PC-9 (cell line): ENCODE results near the gene LASP1. TPM values are rescaled to one million over a fixed set of nuclear protein-coding genes. Genes with fewer than 3 reads are reported as not detected.

Source experiments
- BruUV-seq: library from RNA; stranded (reverse); fragments of 400-500 nt; replicated peaks from 2 replicates; lab custom pipeline; 2021; lab: Mats Ljungman, UMichigan
- CTCF ChIA-PET: fragments of 300-600 bp; sonication (Branson Sonifier 250); formaldehyde crosslinking; loops from one replicate; lab custom pipeline; 2022; ENCODE audit warnings: antibody characterized with exemption; lab: Charles Lee
- POLR2A ChIA-PET: fragments of 300-600 bp; sonication (Branson Sonifier 250); formaldehyde crosslinking; loops from one replicate; lab custom pipeline; 2022; ENCODE audit warnings: antibody characterized with exemption; ENCODE audit not compliant: unreplicated experiment; lab: Charles Lee
- DNase-seq, 2 experiments: peaks; one replicate each; pipeline versions ENCODE4 v3.0.0 to v3.0.0-alpha.2; 2015 to 2022; ENCODE audit warnings: mixed read lengths in 1 of 2
- H2AFZ ChIP-seq: fragments of 200-600 bp; sonication (generic); 2 replicates; pipeline ENCODE4 v1.8.1; 2017; ENCODE audit warnings: antibody characterized with exemption
- H3F3A ChIP-seq: fragments of 200-600 bp; sonication (generic); 2 replicates; pipeline ENCODE4 v1.8.1; 2017; ENCODE audit warnings: antibody characterized with exemption, mild to moderate bottlenecking, low read depth; ENCODE audit not compliant: insufficient read depth
- H3K27ac ChIP-seq: fragments of 200-600 bp; sonication (generic); 2 replicates; pipeline ENCODE4 v1.6.1; 2016; ENCODE audit warnings: mixed run types
- H3K27me3 ChIP-seq: fragments of 200-600 bp; sonication (generic); 2 replicates; pipeline ENCODE4 v1.6.1; 2016; ENCODE audit warnings: low read depth, mixed run types; ENCODE audit not compliant: insufficient read depth
- H3K36me3 ChIP-seq: fragments of 200-600 bp; sonication (generic); 2 replicates; pipeline ENCODE4 v1.6.1; 2016; ENCODE audit warnings: low read depth, mixed run types
- H3K4me1 ChIP-seq: fragments of 200-600 bp; sonication (generic); replicated peaks from 2 replicates; pipeline ENCODE4 v1.6.1; 2016; ENCODE audit warnings: mixed run types; ENCODE audit not compliant: insufficient read depth
- H3K4me2 ChIP-seq: fragments of 200-600 bp; sonication (generic); 2 replicates; pipeline ENCODE4 v1.6.1; 2017; ENCODE audit warnings: mixed run types
- H3K4me3 ChIP-seq: fragments of 200-600 bp; sonication (generic); 2 replicates; pipeline ENCODE4 v1.6.1; 2016; ENCODE audit warnings: mixed run types
- H3K79me2 ChIP-seq: fragments of 200-600 bp; sonication (generic); 2 replicates; pipeline ENCODE4 v1.6.1; 2017; ENCODE audit warnings: low read depth, mixed run types
- H3K9me2 ChIP-seq: fragments of 200-600 bp; sonication (generic); 2 replicates; pipeline ENCODE4 v1.8.1; 2017; ENCODE audit warnings: mild to moderate bottlenecking; ENCODE audit not compliant: insufficient read depth
- H3K9me3 ChIP-seq: fragments of 200-600 bp; sonication (generic); 2 replicates; pipeline ENCODE4 v1.8.1; 2016; ENCODE audit warnings: low read depth; ENCODE audit not compliant: insufficient read depth
- H4K20me1 ChIP-seq: fragments of 200-600 bp; sonication (generic); 2 replicates; pipeline ENCODE4 v1.8.1; 2017; ENCODE audit not compliant: insufficient read depth
- CTCF ChIP-seq: fragments of 200-600 bp; sonication (generic); conservative IDR thresholded peaks from 2 replicates; pipeline ENCODE4 v1.6.1; 2017; ENCODE audit warnings: mixed run types, antibody characterized with exemption, mild to moderate bottlenecking, moderate library complexity
- EZH2 ChIP-seq: fragments of 200-600 bp; sonication (generic); IDR thresholded peaks from 2 replicates; pipeline ENCODE4 v1.8.0; 2017; ENCODE audit warnings: antibody characterized with exemption, low read depth
- intact Hi-C: fragments of 100-400 bp; cut with micrococcal nuclease; formaldehyde crosslinking; loops from one replicate; pipeline ENCODE4 v1.10.0; 2022; ENCODE audit not compliant: unreplicated experiment
- total RNA-seq: library from RNA; stranded (reverse); gene quantifications from 2 replicates; pipeline ENCODE4 v1.2.3, GENCODE V29; 2021

LASP1 gene
- total RNA-seq, 1 experiment from 2014 or later = 309 TPM

GRCh38 chr17:38882870-38883269 lies 13.0 kb downstream of the LASP1 start:
- H3K36me3 ChIP-seq = peaks cover 41% of the 10 kb centered on the region
- ChIA-PET CTCF (interaction anchor here (0.7 kb wide), 1 partner anchor 119 kb away, joined by 5 read pairs; no protein-coding TSS in a partner anchor), POLR2A (no interaction called here)
- no peak overlapping the region for H2AFZ ChIP-seq
- no peak overlapping the region for H3K4me3 ChIP-seq
- TF ChIP-seq CTCF = no peak
- TF ChIP-seq EZH2 = no peak
- H3K27ac ChIP-seq = no peak overlapping the region
- no peaks in the 10 kb centered on the region for H3K9me2 ChIP-seq
- no peaks in the 10 kb centered on the region for H3K9me3 ChIP-seq
- H3K4me1 ChIP-seq = peaks cover 62% of the 10 kb centered on the region
- peaks cover 90% of the 10 kb centered on the region for H3K79me2 ChIP-seq
- no peaks in the 10 kb centered on the region for H3K27me3 ChIP-seq
- no TSS peak for BruUV-seq
- DNase-seq = no peak
- peak overlapping the region; percentile 21 for H3K4me2 ChIP-seq
- peaks cover 59% of the 10 kb centered on the region for H3F3A ChIP-seq
- intact Hi-C loops = no loop called here
- H4K20me1 ChIP-seq = peaks cover 71% of the 10 kb centered on the region

- H3K4me3 ChIP-seq = no peak overlapping the region
- CTCF ChIA-PET = interaction anchor here (0.7 kb wide), 1 partner anchor 118 kb away, joined by 5 read pairs; no protein-coding TSS in a partner anchor
- POLR2A ChIA-PET = interaction anchor here (0.7 kb wide), 1 partner anchor 52 kb away, joined by 10 read pairs; no protein-coding TSS in a partner anchor
- intact Hi-C loops = no loop called here
- H3K9me3 ChIP-seq = no peaks in the 10 kb centered on the region
- no peaks in the 10 kb centered on the region for H3K27me3 ChIP-seq
- H4K20me1 ChIP-seq = peaks cover 79% of the 10 kb centered on the region
- H3K36me3 ChIP-seq = peaks cover 41% of the 10 kb centered on the region
- H3F3A ChIP-seq = peaks cover 59% of the 10 kb centered on the region
- H3K79me2 ChIP-seq = peaks cover 90% of the 10 kb centered on the region
- peak overlapping the region; percentile 21; the same call in 1 of the 2 replicates for H3K4me2 ChIP-seq
- BruUV-seq = no TSS peak
- H3K9me2 ChIP-seq = no peaks in the 10 kb centered on the region
- no peak for DNase-seq
- H3K4me1 ChIP-seq = peaks cover 52% of the 10 kb centered on the region
- no peak overlapping the region for H2AFZ ChIP-seq
- TF ChIP-seq EZH2 (no peak), CTCF (no peak)
- H3K27ac ChIP-seq = no peak overlapping the region
These were observed 14.0 kb downstream of the LASP1 start for GRCh38 chr17:38883592-38884526.

- no peak for DNase-seq
- Histone ChIP-seq H2AFZ (no peak overlapping the region), H3K9me2 (no peaks in the 10 kb centered on the region), H3K27ac (no peak overlapping the region), H3K4me3 (no peak overlapping the region), H3K27me3 (no peaks in the 10 kb centered on the region), H3K79me2 (peaks cover 100% of the 10 kb centered on the region), H3K4me1 (peaks cover 39% of the 10 kb centered on the region), H3F3A (peaks cover 53% of the 10 kb centered on the region; the same call in 1 of the 2 replicates), H4K20me1 (peaks cover 92% of the 10 kb centered on the region), H3K4me2 (no peak overlapping the region), H3K9me3 (no peaks in the 10 kb centered on the region), H3K36me3 (peaks cover 41% of the 10 kb centered on the region)
- no TSS peak for BruUV-seq
- POLR2A ChIA-PET = interaction anchor here (0.6 kb wide), 1 partner anchor 84 kb away, joined by 4 read pairs; no protein-coding TSS in a partner anchor
- intact Hi-C loops = no loop called here
- CTCF ChIA-PET = no interaction called here
- TF ChIP-seq EZH2 (no peak), CTCF (no peak)
These were observed 15.3 kb downstream of the LASP1 start for GRCh38 chr17:38885044-38885727.
